HTR-8/SVneo (cell line): ENCODE measurements around the gene SRL.
"Not testable (repeated sequence)": the region's sequence is repeated elsewhere in the genome, so short reads cannot be mapped to it uniquely, and the experiment has no call there.

ENCODE experiments used
- DNase-seq: peaks from one replicate; pipeline ENCODE4 v3.0.0; 2011; ENCODE audit warnings: low spot score, mixed read lengths; ENCODE audit not compliant: insufficient read length
- FAIRE-seq: peaks from 2 replicates; lab custom pipeline; 2011; peaks lifted over from hg19 to GRCh38; lab: Jason Lieb, UNC

SRL gene

DNA sequence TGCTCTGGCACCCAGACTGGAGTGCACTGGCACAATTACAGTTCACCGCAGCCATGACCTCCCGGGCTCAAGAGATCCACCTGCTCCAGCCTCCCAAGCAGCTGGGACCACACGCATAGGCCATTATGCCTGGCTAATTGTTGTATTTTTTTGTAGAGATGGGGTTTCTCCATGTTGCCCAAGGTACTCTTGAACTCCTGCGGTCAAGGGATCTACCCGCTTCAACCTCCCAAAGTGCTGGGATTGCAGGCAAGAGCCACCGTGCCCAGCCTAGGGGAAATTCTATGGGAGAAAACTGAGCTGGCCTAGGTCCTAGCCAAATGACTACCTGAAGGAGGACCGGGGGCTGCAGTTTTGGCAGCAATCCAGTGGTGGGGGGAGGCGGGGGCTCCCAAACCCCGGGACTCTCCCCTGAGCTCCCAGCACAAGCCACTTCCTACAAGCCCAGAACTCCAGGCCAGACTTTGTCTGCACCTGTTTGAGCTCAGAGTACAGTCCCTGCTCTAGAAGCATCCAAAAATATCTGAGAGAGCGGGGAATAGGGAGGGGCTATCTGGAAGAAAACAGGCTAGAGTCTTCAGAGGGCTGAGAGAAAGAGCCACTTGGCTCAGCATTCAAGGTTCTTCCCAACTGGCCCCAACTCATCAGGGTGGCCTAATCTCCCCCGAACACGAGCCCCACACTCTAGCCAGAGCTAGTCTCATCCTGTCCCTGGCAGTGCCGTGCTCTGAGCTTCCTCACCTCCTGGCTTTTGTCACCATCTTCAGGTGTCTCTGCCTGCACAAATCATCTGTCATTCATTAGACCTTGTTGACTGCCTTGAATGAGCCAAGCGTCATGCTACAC lies 9.1 kb downstream of the SRL start:
- FAIRE-seq: no peak
- DNase-seq: no peak

DNA sequence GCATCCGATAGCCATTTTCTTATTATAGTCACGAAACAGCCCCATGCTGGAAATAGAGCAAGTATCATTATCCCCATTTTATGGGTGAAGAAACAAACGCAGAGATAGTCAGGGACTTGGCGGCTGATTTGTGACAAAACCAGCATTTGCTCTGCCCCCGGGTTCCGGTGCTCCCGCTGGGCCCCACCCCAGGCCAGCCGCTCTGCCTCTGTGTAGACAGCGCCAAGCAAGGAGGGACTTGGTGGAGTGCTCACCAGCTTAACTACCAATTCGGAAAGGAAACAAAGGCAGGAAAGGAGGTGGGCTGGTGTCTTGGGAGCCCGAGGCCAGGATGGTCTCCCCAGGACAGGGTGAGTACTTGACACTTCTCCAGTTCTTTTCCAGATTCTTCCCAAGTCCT lies 10.0 kb downstream of the SRL start:
- FAIRE-seq (no peak), DNase-seq (no peak)

DNA sequence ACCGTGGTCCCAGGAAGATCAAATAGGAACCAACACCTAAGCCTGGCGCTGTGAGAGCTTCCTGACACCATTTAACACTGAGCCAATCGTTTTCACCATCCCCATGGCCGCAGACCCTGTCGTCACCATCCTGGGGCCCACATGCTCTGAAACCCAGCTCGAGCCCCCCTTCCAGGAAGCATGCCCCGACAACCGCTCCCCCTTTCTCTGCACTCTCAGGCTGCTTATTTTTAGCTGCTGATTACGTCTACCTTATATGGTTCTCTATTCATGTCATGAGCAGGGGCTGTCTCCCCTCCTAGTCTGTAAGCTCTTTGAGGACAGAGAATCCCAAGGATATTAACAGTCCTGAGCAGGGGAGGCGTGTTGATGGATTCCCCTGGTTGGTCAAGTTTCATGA lies 10.5 kb downstream of the SRL start:
- FAIRE-seq: no peak

DNA sequence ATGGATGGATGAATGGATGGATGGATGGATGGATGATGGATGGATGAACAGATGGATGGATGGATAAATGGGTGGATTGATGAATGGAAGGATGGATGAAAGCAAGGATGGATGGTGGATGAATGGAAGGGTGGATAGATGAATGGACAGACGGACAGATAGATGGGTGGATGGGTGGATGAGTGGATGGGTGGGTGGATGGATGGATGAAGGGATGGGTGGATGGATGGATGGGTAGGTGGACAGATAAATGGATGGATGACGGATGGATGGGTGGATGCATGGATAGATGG lies 14.9 kb downstream of the SRL start:
- peak; percentile 62 for FAIRE-seq
- DNase-seq: no peak

More for the DNA sequence above, 10.5 kb downstream of the SRL start:
- DNase-seq: no peak

DNA sequence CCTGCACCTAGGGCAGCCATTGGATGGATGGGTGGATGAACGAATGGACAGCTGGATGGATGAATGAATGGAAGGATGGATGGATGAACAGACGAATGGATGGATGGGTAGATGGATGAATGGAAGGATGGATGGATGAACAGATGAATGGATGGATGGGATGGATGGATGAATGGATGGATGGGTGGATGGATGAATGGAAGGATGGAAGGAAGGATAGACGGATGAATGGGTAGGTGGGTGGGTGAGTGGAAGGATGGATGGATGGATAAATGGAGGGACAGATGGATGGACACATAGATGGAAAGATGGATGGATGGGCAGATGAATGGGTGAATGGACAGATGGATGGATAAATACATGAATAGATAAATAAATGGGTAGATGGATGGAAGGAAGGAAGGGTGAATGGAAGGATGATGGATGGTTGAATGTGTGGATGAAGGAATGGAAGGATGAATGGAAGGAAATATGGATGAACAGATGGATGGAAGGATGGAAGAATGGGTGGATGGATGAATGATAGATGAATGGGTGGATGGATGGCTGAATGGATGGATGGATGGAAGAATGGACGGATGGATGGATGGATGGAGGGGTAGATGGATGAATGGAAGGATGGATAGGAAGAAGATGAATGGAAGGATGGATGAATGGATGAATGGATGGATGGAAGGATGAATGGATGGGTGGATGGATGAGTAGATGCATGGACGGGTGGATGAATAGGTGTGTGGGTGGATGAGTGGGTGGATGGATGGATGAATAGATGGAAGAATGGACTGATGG lies 15.4 kb downstream of the SRL start:
- peak; percentile 48 for FAIRE-seq
- no peak for DNase-seq

DNA sequence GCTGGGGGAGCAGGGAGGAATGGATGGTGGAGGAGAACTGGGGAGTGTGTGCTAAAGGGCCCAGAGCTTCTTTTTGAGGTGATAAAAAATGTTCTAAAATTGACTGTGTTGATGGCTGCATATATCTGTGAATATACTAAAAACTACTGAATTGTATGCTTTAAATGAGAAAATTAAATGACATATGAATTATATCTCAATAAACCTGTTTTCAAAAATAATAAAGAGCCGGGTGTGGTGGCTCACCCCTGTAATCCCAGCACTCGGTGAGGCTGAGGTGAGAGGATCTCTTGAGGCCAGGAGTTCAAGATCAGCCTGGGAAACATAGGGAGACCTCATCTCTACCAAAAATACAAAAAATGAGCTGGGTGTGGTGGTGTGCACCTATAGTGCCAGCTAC lies 16.8 kb downstream of the SRL start:
- no peak for DNase-seq
- FAIRE-seq: no peak

DNA sequence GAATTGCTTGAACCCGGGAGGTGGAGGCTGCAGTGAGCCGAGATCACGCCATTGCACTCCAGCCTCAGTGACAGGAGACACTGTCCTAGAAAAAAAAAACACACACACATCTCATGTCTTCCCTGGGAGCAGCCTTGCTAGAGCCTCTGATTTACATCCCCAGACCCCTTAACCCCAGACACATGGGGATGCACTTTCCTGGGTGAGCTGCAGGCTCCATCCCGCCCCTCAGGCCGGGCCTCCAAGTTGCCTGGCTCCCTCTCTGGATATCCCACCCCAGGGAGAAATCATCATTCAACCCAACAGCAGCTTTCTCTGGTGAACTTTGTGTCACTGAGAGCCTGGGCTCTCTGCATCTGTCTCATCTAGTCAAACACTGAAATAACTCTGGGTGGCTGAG lies 21.5 kb downstream of the SRL start:
- FAIRE-seq: no peak
- DNase-seq: no peak

DNA sequence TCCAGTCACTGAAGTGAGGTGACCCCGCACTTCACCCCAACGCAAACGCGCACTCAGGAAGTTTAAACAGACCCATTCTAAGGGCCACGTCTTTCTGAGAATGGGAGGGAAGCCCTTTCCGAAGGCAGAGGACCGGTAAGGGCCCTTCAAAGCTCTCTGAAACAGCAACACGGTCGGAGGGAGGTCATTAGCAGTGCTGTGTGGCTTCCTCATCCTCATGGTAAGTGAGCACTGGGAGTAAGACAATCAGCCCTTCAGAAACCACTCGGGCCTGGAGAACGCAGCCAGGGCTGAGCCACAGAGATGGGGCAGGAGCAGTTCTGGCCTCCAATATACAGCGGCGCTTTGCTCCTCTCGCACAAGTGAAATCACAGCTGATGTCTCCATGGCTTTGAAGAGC lies 23.7 kb downstream of the SRL start:
- FAIRE-seq: no peak
- no peak for DNase-seq

DNA sequence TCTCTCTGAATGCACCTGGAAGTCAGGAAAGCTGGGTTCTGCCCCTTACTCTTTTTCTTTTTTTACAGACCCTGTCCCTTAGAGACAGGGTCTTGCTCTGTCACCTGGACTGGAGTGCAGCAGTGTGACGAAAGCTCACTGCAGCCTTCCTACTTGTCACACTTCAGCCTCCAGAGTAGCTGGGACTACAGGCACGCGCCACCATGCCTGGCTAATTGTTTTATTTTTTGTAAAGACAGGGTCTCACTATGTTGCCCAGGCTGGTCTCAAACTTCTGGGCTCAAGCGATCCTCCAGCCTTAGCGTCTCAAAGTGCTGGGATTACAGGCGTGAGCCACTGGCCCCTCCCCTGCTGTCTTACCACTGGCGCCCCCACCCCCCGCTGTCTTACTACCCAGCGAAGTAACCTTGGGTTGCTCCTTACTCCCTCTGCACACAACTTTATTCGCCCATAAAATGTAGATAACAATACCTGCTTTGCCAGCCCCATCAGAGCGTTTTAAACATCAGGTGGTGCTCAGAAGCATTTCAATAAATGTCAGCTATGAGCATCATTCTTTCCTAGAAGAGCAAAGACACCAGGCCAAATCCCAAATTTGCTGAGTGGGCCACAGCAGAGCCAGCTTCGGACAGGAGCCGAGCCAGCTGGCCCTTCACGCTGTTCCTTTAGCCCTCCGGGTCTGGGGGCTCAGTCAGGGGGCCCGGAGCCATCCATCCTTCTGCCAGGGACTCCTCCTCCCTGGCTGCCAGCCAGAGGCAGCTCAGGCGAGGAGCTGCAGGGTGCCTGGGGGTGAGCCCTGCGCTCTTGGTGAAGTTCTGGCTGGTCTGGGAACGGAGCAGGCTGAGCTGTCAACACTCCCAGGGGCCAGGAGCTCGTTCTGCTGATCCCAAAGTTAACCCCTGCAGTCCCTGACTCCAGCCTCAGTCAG lies 24.4 kb downstream of the SRL start:
- DNase-seq (no peak), FAIRE-seq (no peak)

DNA sequence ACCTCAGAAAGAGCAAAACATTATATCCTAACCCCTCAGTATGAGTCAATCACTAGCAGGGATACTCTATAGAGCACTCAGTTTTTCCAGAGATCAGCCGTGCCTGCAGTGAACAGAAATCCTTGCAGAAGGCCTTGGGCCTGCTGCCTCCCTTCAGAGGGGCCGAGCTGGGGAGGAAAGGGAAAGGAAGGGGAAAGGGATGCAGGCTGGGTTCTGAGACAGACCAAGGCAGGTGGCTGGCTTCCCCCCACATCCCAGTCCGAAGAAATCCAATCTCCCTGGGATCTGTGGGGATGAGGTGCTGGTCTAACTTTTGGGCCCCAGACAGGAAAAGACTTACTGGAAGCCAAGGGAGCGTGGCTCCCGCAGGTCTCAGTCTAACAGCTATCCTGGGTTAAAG lies 25.3 kb downstream of the SRL start:
- DNase-seq (no peak), FAIRE-seq (no peak)

DNA sequence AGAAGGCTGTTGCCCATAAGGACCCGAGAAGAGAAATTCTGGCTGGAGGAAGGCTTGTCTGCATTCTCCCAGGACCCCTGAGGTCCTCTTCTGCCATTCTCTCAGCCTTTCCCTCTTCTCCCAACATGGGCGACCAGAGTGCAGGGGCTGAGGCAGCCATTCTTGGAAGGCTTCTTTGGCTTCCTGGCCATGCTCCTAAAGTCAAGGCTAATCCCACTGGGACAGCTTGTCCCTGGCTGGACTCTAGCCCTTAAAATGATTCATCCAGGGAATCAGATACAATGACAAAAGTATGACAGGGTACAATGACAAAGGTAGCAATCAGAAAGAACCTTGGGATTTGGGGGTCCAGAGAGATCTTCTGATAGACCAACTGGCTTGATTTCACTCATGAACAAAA lies 26.8 kb downstream of the SRL start:
- no peak for DNase-seq
- no peak for FAIRE-seq

DNA sequence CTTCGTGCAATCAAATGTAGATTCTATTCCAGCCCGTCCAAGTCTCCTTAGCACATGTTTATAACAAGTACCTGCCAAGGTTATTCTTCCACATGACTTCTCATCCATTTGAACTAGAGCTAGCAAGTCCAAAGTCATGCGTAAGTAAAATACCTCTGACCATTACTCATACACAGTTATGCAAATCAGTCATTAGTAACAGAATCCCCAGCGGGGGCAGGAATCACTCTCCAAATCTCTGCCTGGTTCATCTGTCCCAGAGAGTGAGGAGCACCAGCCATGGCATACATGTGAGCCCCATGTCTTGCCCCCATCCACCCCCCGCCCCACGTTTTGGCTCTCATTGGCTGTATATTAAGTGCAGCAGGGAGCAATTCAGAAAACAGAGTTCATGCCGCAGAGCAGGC lies 27.7 kb downstream of the SRL start:
- DNase-seq: peak; percentile 81
- peak; percentile 78 for FAIRE-seq

DNA sequence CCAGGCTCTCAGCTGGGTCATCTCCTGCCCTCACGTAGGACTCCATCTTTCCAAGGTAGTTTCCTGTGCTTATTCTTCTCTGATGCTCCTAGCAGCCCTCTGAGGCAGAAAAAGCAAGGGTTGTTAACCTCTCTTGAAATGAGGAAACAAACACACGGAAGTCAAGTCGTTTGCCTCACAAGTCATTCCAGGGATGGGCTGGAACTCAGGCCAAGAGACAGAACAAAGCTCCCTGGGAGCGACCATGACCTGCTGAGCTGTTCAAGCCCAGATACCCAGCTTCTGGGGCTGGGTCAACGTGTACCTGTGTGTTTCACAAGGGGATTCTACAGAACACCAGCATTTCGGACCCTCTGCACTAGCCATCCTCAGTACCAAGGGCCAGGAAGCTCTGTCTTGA lies 28.1 kb downstream of the SRL start:
- no peak for FAIRE-seq
- DNase-seq: no peak

DNA sequence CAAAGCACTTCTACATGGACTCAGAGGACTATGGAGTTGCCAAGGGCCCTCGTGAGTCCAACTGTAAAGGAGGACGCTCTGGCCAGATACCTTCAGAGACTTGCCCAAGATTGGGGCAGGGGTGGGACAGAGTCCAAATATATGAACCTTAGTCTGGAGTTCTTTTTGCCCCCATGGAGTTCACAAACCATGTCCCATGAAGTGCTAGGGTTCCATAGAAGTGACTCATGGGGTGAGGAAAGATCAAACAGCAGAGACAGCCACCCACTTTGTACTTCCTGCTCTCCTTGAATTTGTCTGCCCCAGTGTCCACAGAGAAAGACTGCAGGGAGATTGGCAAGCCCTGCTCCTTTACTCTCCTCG lies 29.0 kb downstream of the SRL start:
- peak; percentile 41 for DNase-seq
- FAIRE-seq: no peak

DNA sequence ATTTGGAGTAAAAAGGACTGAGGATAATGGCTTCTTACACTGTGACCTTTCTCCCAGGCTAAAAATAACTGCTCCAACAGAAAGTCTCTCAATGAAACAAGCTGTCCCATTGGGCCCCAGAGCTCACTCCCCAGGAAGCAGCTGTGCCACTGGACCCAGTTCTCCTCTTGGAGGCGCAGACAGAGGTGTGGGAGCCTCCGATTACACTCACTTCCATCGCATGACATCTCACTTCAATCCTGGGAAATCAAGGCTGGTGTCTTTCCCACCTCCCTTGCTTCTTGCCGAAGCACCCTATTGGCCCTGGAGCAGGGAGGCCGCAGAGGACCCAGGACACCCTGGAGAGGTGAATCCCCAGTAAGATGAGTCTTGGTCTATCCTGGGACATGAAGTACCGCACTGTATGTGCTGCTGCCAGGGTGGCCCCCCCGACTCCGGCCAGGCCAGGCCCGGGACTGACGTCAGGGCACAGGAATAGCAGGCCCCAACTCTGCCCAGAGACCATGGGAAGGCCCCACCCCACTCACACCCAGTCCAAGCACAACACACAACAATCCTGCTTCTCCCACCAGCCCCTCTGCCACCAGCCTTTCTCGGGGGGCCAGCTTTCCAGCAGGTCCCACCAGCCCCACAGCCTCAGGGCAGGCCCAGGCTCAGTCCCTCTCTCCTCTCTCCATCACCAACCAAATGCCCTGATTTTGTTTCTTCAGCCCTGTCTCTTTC lies 29.5 kb downstream of the SRL start:
- FAIRE-seq (no peak), DNase-seq (no peak)

DNA sequence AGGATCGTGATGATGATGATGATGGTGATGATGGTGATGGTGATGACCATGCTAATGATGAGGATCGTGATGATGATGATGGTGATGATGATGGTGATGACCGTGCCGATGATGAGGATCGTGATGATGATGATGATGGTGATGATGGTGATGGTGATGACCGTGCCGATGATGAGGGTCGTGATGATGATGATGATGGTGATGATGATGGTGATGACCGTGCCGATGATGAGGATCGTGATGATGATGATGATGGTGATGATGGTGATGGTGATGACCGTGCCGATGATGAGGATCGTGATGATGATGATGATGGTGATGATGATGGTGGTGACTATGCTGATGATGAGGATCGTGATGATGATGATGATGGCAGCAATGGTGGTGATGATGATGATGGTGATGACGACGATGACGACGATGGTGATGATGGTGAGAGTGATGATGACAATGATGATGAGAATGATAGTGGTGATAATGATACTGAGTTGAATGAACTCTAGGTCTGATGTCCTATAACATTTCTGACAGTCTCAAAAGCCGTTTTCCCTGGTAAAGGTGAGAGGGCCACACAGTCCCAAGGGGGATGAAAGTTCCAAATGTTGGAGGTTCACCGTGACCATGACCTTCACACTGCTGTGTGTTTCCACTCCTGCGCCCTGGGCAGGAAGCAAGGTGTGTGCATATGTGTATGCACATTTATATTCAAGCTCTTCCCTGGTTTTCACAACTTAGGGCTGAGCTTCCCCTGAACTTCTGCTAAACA lies 30.3 kb downstream of the SRL start:
- not testable (repeated sequence) for DNase-seq
- peak; percentile 94 for FAIRE-seq

DNA sequence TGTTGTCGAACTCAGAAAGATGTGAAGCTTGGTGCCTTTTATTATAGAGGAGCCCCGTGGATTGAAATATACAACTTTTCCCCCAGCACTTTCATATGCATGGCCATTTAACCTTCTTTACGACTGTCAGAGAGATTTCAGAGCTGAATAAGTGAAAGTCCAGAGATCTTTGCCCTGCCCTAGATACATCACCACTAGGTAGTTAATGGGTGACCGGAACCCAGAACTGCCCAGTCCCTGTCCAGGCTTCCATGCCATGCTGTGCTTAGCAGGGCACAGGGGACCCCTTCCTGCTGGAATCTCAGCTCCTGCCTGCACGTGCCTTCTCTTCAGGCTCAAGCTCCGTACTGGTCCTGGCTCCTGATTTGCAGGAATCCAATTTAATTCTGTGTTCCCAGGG lies 32.2 kb downstream of the SRL start:
- DNase-seq: no peak
- FAIRE-seq: no peak

DNA sequence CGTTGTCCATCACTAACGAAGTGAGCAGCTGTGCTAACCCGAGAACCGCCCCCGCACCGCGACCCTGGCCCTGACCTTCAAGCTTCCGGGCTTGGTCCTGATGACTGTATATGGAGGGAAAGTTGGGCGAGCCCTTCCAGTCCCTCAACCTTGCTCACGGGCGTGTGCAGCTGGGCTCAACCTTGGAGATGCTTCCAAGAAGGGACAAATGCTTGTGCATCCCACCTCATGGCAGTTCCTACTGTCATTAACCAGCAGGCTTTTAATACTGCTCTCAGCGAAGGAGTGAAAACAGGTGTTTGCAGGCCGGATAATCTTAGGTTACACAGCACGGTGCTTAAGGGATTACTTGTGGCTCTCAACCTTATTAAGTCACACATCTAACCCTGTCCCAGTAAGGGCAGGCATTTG lies 33.5 kb downstream of the SRL start:
- no peak for FAIRE-seq

DNA sequence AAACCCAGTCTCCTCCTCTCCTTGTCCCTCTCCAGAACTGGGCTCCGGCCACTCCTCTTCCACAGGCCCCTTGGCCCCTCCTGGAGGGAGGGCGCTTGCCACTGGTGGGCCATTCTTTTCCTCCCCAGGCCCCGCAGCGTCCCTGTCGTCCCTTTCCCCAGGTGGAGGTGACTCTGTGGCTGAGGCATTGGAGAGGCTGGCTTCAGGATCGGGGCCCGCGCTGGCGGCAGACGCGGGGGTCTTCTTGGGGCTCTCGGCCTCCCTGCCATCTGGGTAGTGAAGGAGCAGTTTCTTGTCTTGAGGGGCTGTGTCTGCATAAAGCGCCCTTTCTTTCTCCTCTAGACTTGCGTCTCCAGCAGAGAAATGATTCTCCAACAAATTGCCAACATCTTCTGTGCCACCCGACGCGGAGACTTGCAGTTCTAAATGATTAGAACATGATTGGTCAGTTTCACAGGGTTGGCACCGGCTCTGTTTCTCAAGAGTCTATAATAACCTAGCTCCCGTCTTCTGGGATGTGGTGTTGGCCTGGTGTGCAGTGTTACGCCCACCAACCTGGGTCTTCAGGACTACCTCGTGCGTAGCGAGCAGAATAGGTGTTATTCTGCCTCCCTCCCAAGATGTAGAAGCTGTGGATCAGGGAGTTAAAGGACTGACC lies 34.1 kb downstream of the SRL start:
- FAIRE-seq: no peak

More for the DNA sequence above, 33.5 kb downstream of the SRL start:
- DNase-seq: no peak

More for the DNA sequence above, 34.1 kb downstream of the SRL start:
- DNase-seq: no peak
